DMS114 treated with DMSO at 0.1 percent for 48 hours (cell line): ENCODE results near the gene RIPOR3.
"Not testable (repeated sequence)": the region's sequence is repeated elsewhere in the genome, so short reads cannot be mapped to it uniquely, and the experiment has no call there.

ENCODE experiments used
- DNase-seq: peaks from one replicate; lab custom pipeline; 2025; ENCODE audit not compliant: unreplicated experiment; lab: John Stamatoyannopoulos, UW

RIPOR3 gene

GRCh38 chr20:50610212-50610718 lies 81.1 kb downstream of the RIPOR3 start:
- DNase-seq = no peak

DNA sequence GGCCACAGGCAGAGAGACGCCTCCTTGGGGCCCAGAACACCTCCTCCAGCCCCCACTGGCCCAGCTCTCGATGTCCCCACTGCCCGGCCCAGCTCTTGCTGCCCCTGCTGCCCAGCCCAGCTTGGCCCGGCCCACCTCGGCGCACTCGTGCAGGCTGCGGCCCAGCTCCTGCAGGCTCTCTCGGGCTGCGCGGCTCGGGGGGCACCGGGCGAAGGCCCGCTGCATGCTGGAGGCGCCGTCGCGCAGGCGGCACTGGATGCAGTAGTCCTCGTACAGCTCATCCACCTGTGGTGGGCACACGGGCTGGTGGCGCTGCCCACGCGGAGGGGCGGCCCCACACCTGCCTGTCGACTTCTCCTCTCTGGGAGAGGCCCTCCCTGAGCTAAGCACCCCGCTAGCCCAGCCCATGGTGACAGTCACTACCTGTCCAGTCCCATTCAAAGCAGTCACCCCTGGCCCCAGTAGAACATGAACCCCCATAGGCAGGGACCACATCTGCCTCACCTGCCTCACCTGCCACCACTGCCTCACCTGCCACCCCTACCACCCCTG lies 81.8 kb downstream of the RIPOR3 start:
- no peak for DNase-seq

GRCh38 chr20:50608750-50609104 lies 82.6 kb downstream of the RIPOR3 start:
- DNase-seq = no peak

GRCh38 chr20:50607850-50608749 lies 83.2 kb downstream of the RIPOR3 start:
- no peak for DNase-seq

DNA sequence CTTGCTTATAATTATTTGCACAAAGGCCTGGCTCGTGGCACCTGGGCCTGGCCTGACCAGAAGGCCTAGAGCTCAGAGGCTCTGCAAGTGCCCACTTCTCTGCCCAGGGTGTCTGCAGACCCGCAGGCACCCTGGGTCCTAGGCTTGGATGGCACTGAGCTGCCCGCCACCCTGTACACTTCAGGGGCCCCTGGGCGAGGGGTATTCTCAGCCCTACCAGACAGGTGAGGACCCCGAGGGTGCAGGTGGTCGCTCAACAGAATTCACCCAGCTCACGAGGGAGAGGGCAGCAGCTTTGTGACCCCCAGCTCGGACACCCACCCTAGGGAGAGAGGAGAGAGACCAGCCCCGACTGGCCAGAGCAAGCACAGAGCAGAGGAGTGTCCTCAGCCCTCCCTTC lies 83.9 kb downstream of the RIPOR3 start:
- no peak for DNase-seq

DNA sequence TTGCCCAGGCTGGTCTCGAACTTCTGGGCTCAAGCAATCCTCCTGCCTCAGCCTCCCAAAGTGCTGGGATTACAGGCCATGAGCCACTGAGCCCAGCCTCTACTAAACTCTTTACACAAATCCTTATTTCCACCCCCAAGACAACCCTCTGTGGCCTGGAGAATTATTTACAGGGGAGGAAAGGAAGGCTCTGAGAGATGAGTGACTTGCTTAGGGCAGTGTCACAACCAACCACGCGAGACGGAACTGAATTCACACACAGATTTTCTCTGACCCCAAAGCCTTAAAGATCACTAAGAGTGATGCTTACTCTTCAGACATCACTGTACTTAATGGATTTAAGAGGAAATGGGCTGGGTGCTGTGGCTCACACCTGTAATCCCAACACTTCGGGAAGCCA lies 86.2 kb downstream of the RIPOR3 start:
- no peak for DNase-seq

- DNase-seq = no peak
These were observed 86.9 kb downstream of the RIPOR3 start for GRCh38 chr20:50604451-50604850.

GRCh38 chr20:50602432-50603088 lies 88.8 kb downstream of the RIPOR3 start:
- DNase-seq = no peak

DNA sequence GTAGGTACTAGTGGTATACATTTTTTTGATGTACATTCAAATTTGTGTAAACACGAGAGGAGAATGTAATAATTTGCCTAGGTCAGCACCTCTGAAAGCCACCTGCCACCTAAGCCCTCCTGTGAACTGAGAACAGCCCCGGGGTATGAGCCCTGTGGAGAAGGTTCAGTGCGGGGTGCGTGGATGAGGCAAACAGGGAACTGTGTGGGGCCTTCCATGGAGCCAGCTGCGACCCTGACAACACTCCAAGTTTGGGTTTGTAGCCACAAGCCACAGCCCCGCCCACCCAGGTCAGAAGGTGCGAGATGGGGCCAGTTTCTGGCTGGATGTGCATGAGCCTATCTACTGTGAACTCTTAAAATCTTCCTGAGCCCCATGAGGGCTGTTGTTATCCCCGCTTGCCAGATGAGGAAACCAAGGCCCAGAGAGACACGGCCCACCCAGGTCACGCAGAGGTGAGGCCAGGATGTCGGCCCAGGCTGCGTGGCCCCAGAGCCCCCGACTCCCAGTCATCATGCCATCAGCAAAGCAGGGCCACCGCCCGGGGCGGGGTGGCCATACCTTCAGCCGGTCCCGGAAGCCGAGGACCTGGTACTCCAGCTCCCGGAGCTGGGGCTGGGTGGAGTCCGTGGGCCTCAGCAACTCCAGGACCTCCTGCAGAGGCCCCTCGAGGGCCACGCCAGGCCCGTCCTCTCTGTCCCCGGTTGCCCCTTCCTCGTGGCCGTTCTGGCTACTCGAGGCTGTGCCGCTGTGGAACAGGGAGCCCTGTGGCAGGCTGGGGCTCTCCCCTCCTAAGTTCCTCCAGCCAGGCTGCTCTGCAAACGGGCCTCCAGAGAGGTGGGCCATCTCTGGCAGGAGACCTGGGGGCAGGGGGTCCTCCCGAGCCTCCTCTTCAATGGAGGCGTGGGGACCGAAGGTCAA lies 89.6 kb downstream of the RIPOR3 start:
- DNase-seq = no peak

DNA sequence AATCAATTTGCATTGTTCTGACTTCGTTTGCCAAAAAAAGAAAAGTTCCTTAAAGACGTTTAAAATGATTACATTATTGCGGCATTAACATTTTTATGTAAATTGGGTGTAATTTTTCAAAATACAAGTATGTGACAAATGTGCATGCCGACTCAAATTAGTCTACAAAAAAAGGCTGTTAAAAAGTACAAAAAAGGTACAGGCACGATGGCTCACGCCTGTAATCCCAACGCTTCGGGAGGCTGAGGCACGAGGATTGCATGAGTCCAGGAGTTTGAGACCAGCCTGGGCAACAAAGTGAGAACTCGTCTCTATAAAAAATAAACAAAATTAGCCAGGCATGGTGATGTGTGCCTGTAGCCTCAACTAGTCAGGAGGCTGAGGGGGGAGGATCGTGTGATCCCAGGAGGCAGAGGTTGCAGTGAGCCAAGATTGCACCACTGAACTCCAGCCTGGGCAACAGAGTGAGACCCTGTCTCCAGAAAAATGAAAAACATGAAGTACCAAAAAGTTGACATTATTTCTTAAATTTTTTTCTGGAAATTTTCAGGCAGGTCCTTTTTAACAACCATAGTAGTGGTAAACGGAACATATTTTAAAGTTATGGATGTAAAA lies 91.0 kb downstream of the RIPOR3 start:
- DNase-seq = no peak

GRCh38 chr20:50598768-50599167 lies 92.6 kb downstream of the RIPOR3 start:
- not testable (repeated sequence) for DNase-seq

DNA sequence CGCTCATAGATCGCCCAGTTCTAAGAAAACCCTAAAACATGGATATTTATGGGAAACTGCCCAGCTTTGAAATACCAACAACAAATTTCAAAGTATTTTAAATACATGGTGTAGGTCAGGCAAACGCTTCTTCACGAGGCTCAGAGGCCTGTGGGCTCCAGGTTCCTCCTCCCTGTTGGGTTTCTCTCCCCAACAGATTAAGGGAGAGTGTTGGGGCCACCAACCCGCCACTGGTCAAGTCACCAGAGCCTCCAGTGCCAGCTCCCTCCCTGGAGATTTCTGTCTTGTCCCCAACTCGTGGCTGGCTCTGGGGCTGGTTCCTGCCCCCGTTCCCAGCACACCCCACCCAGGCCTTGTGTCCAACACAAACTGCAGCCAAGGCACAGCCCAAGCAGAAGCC lies 93.3 kb downstream of the RIPOR3 start:
- DNase-seq = no peak

DNA sequence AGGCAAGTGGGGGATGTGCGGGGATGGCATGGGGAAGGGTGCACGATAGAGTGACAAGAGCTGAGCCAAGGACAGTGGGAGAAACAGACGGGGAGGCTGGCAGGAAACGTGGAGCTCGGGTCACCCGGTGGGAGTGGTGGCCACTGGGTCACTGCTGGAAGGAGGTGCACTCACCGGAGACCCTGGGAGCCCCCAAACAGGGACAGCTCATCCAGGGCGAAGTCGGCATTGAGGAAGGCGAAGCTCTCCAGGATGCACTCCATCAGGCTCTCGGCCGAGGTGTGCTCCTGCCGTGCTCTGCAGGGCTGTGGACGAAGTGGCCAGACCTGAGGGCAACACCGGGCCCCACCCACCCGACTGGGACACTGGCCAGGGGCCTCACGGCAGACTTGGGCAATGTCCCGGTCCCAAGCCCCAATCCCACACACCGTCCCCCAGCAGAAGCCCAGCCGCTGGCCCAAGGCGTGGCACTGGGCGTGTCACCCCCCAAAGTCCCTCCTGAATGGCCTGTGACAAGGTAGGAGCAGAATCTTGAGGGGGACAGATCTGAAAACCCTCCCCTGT lies 93.9 kb downstream of the RIPOR3 start:
- DNase-seq = no peak

- no peak for DNase-seq
These were observed 94.7 kb downstream of the RIPOR3 start for GRCh38 chr20:50596694-50597021.

DNA sequence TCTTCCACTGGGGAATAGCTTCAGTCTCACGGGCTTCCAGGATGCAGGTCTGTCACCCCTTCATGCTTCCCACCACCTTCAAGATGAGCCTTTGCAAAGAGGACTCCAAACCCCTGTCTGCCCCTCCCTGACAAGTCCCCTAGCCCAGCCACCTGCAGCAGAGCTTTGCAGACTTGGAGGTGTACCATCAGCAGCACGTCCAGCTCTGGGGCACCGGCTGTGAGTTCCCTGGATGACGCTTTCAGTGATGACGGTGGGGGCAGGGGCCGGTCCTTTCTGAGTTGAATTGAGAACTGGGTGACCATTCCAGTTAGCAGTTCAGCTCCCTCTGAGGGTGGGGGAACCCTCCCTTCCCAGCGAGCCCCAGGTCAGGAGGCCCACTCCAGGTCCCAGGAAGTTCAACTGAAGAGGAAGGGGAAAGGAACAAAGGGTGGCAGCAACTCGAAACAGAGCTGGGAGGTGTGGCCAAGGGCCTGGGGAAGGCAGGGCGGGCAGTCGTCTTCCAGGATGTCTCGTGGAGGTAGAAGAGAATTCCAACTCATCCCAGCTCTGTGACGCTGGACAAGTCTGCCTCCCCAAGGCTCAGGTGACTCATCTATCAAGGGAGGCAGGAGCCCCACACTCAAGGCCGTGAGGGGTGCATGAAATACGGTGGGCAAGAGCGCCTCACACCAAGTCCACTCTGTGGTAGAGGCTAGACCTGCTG lies 95.2 kb downstream of the RIPOR3 start:
- DNase-seq = no peak

DNA sequence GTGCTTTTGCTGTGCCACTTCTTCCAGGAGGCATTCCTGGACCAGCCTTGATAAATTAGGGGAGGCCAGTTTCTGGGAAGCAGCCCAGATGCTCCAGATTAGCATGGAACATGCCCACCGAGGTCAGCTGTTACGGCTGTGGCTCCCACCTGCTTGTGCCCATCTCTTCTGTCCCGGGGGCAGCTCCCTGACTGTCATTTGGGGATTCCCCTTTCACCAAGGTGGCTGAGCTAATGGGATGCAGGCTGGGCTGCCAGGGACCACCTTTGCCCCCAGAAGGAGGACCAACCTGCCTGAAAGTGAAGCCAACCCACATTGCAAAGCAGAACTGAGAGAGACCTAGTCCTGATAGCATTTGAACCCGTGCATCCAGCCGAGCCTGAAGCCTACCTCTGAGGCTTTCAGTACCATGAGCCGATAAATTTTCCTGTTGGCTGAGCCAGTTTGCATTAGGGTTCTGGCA lies 95.9 kb downstream of the RIPOR3 start:
- no peak for DNase-seq

DNA sequence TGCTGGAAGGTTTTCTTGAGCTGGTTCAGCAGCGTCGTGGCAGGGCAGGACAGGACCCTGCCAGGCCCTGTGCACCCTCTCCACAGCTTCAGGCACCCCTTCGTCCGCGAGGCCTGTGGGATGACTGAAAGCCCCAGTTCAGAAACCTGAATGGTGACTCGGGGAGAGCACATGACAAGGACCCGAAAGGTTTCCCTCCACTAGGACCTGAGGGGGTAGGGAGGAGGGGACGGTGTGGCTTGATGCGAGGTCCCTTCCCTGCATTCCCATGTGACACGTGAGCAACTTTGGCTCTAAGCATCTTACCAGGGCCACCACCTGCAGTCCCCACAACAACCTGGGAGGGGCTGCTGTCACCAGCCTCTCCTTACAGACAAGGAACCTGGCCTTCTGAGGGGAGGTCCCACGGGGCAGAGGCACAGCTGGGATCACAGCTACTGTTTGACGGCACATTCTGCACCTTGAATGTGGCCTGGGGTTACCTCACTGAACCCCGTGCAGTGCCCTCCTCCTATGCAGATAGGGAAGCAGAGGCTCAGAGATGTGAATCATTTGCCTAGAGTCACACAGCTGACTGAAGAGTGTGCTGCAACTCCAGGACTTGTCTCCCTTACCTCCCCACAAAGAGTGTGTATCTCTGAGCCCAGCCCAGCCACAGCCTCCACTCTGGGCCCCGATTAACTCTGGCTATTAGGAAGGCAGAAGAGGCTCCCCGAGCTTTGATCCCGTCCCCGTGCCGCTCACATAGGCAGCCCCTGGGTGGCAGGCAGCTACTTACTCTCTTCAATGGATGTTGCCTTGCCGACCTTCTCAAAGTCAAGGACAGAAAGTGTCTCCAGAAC lies 96.5 kb downstream of the RIPOR3 start:
- no peak for DNase-seq

- DNase-seq = no peak
These were observed 97.1 kb downstream of the RIPOR3 start for GRCh38 chr20:50594231-50594590.

GRCh38 chr20:50593005-50593335 lies 98.4 kb downstream of the RIPOR3 start:
- no peak for DNase-seq
